GM19193 (cell line): ENCODE data around the gene AGPS.

Source experiments
- POLR2A ChIP-seq: IDR thresholded peaks from 4 replicates; pipeline ENCODE4 v1.6.1; 2011; ENCODE audit not compliant: insufficient read depth, insufficient read length; ENCODE audit errors: extremely low read depth

AGPS gene

DNA sequence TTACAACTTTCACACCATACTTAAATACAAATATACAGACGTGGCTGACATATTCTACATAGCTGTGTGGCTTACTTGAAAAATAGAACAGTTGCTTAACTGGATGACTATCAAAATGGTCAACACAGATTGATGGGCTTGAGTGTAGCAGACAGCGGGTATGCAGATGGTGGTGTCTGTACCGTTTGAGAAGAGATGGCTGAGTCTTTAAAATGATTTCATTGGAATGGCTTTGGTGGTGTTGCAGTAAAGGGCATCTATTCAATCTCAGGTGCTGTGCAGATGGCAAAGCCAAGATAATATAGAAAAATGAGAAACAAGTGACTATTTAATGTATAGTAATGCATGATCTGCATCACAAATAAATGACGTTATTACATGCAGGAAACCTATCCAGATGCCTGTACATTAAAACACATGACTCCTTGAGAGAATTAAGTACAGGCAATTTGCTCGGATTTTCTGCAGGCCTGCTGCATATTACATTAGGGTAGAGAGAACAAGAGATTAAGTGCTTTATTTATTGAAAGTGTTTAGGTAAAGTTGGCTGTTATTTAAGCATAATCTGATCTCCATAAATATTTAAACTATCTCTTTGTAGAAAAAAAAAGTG lies 68.5 kb downstream of the AGPS start:
- no peak for TF ChIP-seq POLR2A

DNA sequence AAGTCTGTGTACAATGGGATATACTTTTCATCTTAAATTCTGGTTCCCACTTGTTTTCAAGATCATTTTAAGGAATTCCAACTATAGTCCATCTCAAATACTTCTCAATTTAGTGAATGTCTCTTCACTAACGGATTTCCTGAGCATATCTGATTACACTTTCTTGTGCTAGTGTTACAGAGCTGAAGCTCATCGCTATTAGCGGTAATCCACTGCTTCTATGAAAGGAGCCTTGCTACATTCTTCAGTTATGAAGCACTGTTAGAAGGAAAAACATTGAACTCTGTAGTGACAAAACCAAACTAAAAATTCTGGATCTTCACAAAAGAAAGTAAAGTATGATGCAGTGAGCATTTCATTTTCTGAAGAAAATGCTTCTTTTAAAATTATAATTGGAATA lies 72.0 kb downstream of the AGPS start:
- TF ChIP-seq POLR2A = no peak

- TF ChIP-seq POLR2A = no peak
Observed at GRCh38 chr2:177465400-177466138, 73.0 kb downstream of the AGPS start.

GRCh38 chr2:177466337-177467195 lies 74.0 kb downstream of the AGPS start:
- no peak for TF ChIP-seq POLR2A

DNA sequence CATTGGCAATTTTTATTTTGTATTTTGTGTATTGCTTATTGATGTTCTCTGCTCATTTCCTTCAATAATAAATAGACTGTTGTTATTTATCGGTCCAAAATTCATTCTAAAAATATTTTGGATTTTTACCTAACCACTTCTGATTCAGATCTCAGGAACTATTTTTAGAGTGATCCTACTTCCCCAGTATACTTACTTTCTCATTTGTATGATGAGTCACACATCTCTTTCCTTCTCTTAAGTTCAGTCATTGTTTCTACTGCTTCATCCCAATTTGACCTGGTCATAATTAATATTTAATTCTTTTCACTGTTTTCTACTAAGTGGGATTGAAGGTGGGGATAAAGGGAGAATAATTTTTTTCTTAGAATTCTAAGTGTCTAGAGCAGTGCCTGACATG lies 75.1 kb downstream of the AGPS start:
- TF ChIP-seq POLR2A = no peak

DNA sequence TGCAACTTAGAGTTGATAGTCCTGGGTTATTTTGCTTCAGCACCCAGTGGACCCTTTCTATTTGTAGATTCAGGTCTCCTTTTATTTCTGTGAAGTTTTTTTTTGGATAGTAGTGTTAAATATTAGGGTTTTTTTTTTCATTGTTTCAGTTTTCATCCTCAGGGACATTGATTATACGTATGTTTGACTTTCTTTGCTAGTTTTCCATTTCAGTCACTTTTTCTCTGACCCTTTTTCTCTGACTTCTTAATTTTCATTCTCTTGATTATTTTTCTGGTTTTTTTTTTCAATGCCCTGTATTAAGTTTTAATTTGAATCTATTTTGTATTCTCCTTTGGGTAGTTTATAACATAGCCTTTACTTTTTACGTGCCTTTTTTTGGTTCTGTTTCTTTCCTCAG lies 79.4 kb downstream of the AGPS start:
- no peak for TF ChIP-seq POLR2A

DNA sequence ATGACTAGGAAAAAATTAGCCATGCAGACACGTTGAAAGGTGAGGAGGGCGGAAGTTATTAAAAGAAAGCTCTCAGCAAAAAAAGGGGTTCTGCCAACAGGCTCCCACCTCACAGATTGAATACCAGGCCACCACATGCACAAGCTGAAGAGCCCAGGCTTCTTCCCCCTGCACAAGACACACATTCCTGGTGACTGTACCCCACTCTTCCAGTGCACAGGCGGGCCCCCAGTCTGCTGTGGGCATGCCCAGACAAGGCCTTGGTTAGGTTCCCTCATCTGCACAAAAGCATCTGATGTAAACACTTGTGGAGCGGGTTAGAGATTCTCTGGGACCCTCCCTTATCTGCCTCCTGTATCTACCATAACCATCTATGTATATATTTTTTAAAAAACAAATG lies 81.7 kb downstream of the AGPS start:
- TF ChIP-seq POLR2A = no peak

GRCh38 chr2:177474998-177475397 lies 82.4 kb downstream of the AGPS start:
- TF ChIP-seq POLR2A = no peak

DNA sequence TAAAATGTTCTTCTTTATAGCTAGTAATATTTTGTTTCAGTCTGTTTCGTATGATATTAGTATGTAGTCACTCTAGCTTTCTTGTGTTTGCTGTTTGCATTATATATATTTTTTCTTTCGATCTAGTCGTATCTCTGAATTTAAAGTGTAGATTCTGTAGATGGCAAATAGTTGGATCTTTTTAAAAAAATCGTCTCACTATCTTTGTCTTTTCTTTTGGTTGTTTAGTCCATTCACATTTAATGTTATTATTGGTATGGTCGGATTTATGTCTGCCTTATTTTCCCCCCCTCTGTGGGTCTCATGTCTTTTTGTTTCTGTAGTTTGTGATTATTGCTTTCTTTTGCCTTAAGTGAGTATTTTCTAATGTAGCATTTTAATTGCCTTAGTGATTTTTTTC lies 84.3 kb downstream of the AGPS start:
- no peak for TF ChIP-seq POLR2A

- TF ChIP-seq POLR2A = no peak
Observed at GRCh38 chr2:177478029-177478428, 85.5 kb downstream of the AGPS start.

DNA sequence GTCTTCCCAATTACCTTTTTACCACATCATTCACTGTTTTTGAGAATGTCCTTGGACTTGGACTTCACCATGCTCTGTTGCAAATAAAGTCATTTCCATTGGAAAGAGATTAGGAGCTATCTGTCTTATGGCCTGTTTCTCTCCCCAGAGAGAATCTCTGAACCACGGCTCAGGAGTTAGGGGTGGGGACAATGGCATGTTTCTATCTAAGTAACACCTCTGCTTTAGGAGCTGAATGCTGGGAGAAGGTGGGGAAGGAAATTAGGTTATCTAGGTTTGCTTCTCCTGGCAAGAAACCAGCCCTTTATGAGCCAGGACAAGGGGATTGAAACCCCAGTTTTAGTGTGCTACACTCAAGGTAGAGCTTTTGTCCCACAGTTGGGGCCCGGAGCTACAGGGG lies 86.3 kb downstream of the AGPS start:
- TF ChIP-seq POLR2A = no peak

DNA sequence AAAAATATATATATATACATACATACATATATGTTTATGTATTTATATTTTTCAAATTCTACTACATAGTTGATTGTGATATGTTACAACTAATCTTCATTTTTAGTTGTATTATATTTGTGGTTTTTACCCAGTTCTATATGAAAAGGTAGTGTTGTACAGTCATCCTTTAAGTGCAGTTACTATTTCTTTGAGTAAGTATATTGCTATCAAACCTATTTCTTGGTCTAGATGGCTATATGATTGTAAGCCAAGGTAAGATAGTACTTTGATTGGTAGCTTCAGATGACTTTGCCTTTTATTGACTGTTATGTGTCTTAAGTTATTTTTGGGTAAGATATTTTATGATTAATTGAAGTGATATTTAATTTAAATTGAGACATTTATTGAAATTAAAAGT lies 89.6 kb downstream of the AGPS start:
- no peak for TF ChIP-seq POLR2A

GRCh38 chr2:177483531-177483930 lies 91.0 kb downstream of the AGPS start:
- TF ChIP-seq POLR2A = no peak

DNA sequence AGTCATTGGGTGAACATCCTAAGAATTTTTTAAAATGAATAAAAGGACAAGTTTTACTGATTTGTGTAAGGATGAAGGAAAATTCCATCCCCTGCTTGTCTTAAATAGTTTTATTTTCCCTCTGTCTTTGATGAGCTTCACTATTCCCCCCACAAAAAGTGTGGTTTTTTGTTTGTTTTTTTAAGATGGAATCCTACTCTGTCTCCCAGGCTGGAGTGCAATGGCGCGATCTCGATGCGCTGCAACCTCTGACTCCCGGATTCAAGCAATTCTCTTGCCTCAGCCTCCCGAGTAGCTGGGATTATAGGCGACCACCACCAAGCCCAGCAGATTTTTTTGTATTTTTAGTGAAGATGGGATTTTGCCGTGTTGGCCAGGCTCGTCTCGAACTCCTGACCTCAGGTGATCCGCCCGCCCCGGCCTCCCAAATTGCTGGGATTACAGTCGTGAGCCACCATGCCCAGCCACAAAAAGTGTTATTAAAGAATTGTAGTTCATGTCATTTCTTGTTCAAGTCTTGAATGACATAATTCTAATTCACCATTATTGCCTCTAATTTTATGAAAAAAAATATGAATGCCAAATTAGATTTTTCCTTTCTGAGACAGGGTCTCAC lies 91.7 kb downstream of the AGPS start:
- TF ChIP-seq POLR2A = no peak

DNA sequence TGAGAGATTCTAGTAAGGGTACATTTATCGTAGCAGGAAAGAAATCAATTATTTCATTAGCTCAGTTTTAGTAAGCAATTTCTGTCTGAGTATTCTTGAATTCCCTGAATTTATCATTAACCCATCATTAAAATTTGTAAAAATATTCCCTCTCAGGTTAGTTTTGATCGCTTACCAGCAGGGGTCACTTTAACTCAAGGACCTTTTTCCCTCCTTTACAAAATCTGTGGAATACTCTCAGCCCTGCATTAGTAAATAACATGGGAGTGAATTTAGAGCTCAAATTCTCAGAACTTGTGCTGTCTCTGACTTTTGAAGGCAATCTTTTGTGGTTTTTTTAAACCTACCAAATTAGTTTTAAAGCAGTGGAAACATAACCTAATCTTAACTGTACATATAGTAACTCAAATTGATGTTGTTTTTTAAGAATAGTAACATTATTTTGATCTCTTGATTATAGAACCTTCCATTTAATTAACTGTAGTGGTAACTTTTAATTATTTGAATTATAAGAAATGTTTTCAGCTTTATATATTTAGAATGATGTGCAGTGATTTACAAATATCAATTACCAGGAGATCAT lies 97.2 kb downstream of the AGPS start:
- TF ChIP-seq POLR2A = no peak
